HUES48 (cell line): ENCODE results near the gene PPP6R2.
"Not testable (repeated sequence)": the region's sequence is repeated elsewhere in the genome, so short reads cannot be mapped to it uniquely, and the experiment has no call there.

Experiments
- H3K27ac ChIP-seq: one replicate; pipeline ENCODE4 v1.7.0; 2013; ENCODE audit warnings: low read depth, low read length, inconsistent platforms
- H3K27me3 ChIP-seq: 2 replicates; pipeline ENCODE4 v1.6.1; 2013; ENCODE audit warnings: mild to moderate bottlenecking, low read length; ENCODE audit not compliant: control insufficient read depth, insufficient read depth
- H3K36me3 ChIP-seq: 2 replicates; pipeline ENCODE4 v1.6.1; 2013; ENCODE audit warnings: low read length; ENCODE audit not compliant: control insufficient read depth, insufficient read depth
- H3K4me1 ChIP-seq: 2 replicates; pipeline ENCODE4 v1.6.1; 2013; ENCODE audit warnings: mild to moderate bottlenecking, low read length; ENCODE audit not compliant: control insufficient read depth, insufficient read depth
- H3K4me3 ChIP-seq: 2 replicates; pipeline ENCODE4 v1.5.1; 2013; ENCODE audit warnings: mild to moderate bottlenecking, low read depth, low read length
- H3K9ac ChIP-seq: 2 replicates; pipeline ENCODE4 v1.6.1; 2013; ENCODE audit warnings: mild to moderate bottlenecking, low read depth, low read length, moderate library complexity
- H3K9me3 ChIP-seq: 2 replicates; pipeline ENCODE4 v1.6.1; 2013; ENCODE audit warnings: low read length; ENCODE audit not compliant: control insufficient read depth, insufficient read depth

PPP6R2 gene

GRCh38 chr22:50408311-50408710 is 65.2 kb downstream of the PPP6R2 start:
- H3K9me3 ChIP-seq = no peaks in the 10 kb centered on the region
- no peaks in the 10 kb centered on the region for H3K4me1 ChIP-seq
- no peaks in the 10 kb centered on the region for H3K27me3 ChIP-seq
- H3K27ac ChIP-seq = no peak overlapping the region
- no peak overlapping the region for H3K4me3 ChIP-seq
- H3K9ac ChIP-seq = no peak overlapping the region
- H3K36me3 ChIP-seq = peaks cover 26% of the 10 kb centered on the region

- not testable (repeated sequence) for H3K4me3 ChIP-seq, H3K4me1 ChIP-seq, H3K9ac ChIP-seq, H3K27ac ChIP-seq, H3K27me3 ChIP-seq, H3K9me3 ChIP-seq
- peaks cover 29% of the 10 kb centered on the region for H3K36me3 ChIP-seq
Measured at GRCh38 chr22:50408954-50409353, 65.8 kb downstream of the PPP6R2 start.

- Histone ChIP-seq H3K27ac (no peak overlapping the region), H3K36me3 (peaks cover 56% of the 10 kb centered on the region), H3K27me3 (no peaks in the 10 kb centered on the region), H3K9ac (no peak overlapping the region), H3K9me3 (no peaks in the 10 kb centered on the region), H3K4me3 (no peak overlapping the region), H3K4me1 (no peaks in the 10 kb centered on the region)
Measured at GRCh38 chr22:50414476-50415248, 71.5 kb downstream of the PPP6R2 start.

- no peaks in the 10 kb centered on the region for H3K9me3 ChIP-seq
- H3K27ac ChIP-seq = no peak overlapping the region
- no peak overlapping the region for H3K9ac ChIP-seq
- no peak overlapping the region for H3K4me3 ChIP-seq
- peaks cover 64% of the 10 kb centered on the region for H3K36me3 ChIP-seq
- no peaks in the 10 kb centered on the region for H3K27me3 ChIP-seq
- H3K4me1 ChIP-seq = no peaks in the 10 kb centered on the region
Measured at GRCh38 chr22:50415426-50415825, 72.3 kb downstream of the PPP6R2 start.

- Histone ChIP-seq H3K9ac (no peak overlapping the region), H3K27me3 (no peaks in the 10 kb centered on the region), H3K27ac (no peak overlapping the region), H3K36me3 (peaks cover 79% of the 10 kb centered on the region), H3K4me3 (no peak overlapping the region), H3K9me3 (no peaks in the 10 kb centered on the region), H3K4me1 (no peaks in the 10 kb centered on the region)
Measured at GRCh38 chr22:50416996-50417395, 73.9 kb downstream of the PPP6R2 start.

- H3K27ac ChIP-seq = no peak overlapping the region
- no peaks in the 10 kb centered on the region for H3K4me1 ChIP-seq
- peaks cover 85% of the 10 kb centered on the region for H3K36me3 ChIP-seq
- no peak overlapping the region for H3K9ac ChIP-seq
- no peak overlapping the region for H3K4me3 ChIP-seq
- no peaks in the 10 kb centered on the region for H3K27me3 ChIP-seq
- H3K9me3 ChIP-seq = no peaks in the 10 kb centered on the region
Measured at GRCh38 chr22:50417411-50418210, 74.5 kb downstream of the PPP6R2 start.

GRCh38 chr22:50418624-50419023 is 75.5 kb downstream of the PPP6R2 start:
- no peak overlapping the region for H3K27ac ChIP-seq
- H3K9me3 ChIP-seq = no peaks in the 10 kb centered on the region
- peaks cover 95% of the 10 kb centered on the region for H3K36me3 ChIP-seq
- no peaks in the 10 kb centered on the region for H3K27me3 ChIP-seq
- no peaks in the 10 kb centered on the region for H3K4me1 ChIP-seq
- no peak overlapping the region for H3K9ac ChIP-seq
- H3K4me3 ChIP-seq = no peak overlapping the region

GRCh38 chr22:50419116-50419515 is 76.0 kb downstream of the PPP6R2 start:
- no peak overlapping the region for H3K4me3 ChIP-seq
- no peak overlapping the region for H3K27ac ChIP-seq
- H3K4me1 ChIP-seq = no peaks in the 10 kb centered on the region
- H3K27me3 ChIP-seq = no peaks in the 10 kb centered on the region
- no peak overlapping the region for H3K9ac ChIP-seq
- H3K9me3 ChIP-seq = no peaks in the 10 kb centered on the region
- H3K36me3 ChIP-seq = peaks cover 96% of the 10 kb centered on the region

GRCh38 chr22:50420015-50420414 is 76.9 kb downstream of the PPP6R2 start:
- Histone ChIP-seq H3K27me3 (no peaks in the 10 kb centered on the region), H3K27ac (no peak overlapping the region), H3K4me1 (no peaks in the 10 kb centered on the region), H3K9ac (no peak overlapping the region), H3K9me3 (no peaks in the 10 kb centered on the region), H3K36me3 (peaks cover 90% of the 10 kb centered on the region), H3K4me3 (no peak overlapping the region)

- Histone ChIP-seq H3K36me3 (peaks cover 90% of the 10 kb centered on the region), H3K9ac (no peak overlapping the region), H3K27me3 (no peaks in the 10 kb centered on the region), H3K4me3 (no peak overlapping the region), H3K9me3 (no peaks in the 10 kb centered on the region), H3K4me1 (no peaks in the 10 kb centered on the region), H3K27ac (no peak overlapping the region)
Measured at GRCh38 chr22:50420581-50420980, 77.5 kb downstream of the PPP6R2 start.

- Histone ChIP-seq H3K36me3 (peaks cover 83% of the 10 kb centered on the region), H3K9me3 (no peaks in the 10 kb centered on the region)
Measured at GRCh38 chr22:50422046-50422445, 78.9 kb downstream of the PPP6R2 start.

More at GRCh38 chr22:50422046-50422445, 78.9 kb downstream of the PPP6R2 start:
- no peaks in the 10 kb centered on the region for H3K27me3 ChIP-seq
- H3K9ac ChIP-seq = no peak overlapping the region
- H3K27ac ChIP-seq = no peak overlapping the region
- H3K4me3 ChIP-seq = no peak overlapping the region
- H3K4me1 ChIP-seq = no peaks in the 10 kb centered on the region
